Umbilical cord (tissue), 2 donors: ENCODE data around the gene IRGQ. TPM values are rescaled to one million over a fixed set of nuclear protein-coding genes. Genes with fewer than 3 reads are reported as not detected.
"Not testable (repeated sequence)": the region's sequence is repeated elsewhere in the genome, so short reads cannot be mapped to it uniquely, and the experiment has no call there.

Source experiments
- DNase-seq: peaks from one replicate; pipeline ENCODE4 v3.0.0-alpha.2; 2015; ENCODE audit warnings: low spot score
- total RNA-seq: library from RNA; depleted of rRNA; stranded (reverse); fragments of >200 nt; gene quantifications from one replicate; pipeline ENCODE4 v1.2.3, GENCODE V29; 2014; ENCODE audit warnings: low replicate concordance; ENCODE audit not compliant: insufficient read depth

IRGQ gene
- total RNA-seq, 1 donor from 2014 or later = 17.6 TPM

- DNase-seq = no peak
These were observed 3.8 kb upstream of the IRGQ start for GRCh38 chr19:43599635-43600295.

- DNase-seq = no peak
These were observed 2.7 kb upstream of the IRGQ start for GRCh38 chr19:43598445-43599240.

DNA sequence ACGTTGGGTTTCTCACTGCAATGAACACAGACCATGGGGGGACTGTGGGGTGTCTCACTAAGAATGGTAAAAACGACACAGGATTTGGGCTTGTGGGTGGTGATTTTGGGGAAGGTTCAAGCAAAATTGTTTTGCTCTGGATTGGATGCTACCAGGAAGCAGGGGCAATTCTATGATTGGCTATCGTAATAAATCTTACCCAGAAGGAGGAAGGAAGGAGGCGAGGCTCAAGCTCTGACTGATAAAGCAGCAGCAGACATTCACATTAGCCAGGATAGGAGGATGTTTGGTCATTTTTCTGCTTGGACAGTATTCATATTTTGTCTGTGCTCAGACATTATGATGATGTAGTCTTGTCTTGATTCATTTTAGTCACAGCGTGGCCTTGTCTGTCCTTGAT lies 1.9 kb upstream of the IRGQ start:
- DNase-seq = no peak

- DNase-seq = no peak
These were observed 1.0 kb upstream of the IRGQ start for GRCh38 chr19:43596842-43597461.

DNA sequence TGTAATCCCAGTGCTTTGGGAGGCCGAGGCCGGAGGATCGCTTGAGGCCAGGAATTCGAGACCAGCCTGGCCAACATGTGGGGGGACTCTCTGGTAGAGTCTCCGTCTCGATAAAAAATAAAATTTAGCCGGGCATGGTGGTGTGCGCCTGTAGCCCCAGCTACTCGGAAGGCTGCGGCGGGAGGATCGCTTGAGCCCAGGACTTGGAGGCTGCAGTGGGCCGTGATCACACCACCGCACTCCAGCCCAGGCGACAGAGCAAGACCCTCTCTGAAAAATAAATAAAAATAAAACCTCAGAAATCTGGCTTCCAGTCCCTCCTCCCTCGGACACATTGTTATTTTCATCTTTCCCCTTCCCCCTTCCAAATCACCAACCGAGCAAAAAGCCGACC lies 332 bp downstream of the IRGQ start:
- DNase-seq = no peak

GRCh38 chr19:43594710-43595604 lies 977 bp downstream of the IRGQ start:
- peak; percentile 51 for DNase-seq

- no peak for DNase-seq
These were observed 1.7 kb downstream of the IRGQ start for GRCh38 chr19:43594081-43594697.

- no peak for DNase-seq
These were observed 3.1 kb downstream of the IRGQ start for GRCh38 chr19:43592800-43593350.

- DNase-seq = no peak
These were observed 3.8 kb downstream of the IRGQ start for GRCh38 chr19:43591904-43592772.

DNA sequence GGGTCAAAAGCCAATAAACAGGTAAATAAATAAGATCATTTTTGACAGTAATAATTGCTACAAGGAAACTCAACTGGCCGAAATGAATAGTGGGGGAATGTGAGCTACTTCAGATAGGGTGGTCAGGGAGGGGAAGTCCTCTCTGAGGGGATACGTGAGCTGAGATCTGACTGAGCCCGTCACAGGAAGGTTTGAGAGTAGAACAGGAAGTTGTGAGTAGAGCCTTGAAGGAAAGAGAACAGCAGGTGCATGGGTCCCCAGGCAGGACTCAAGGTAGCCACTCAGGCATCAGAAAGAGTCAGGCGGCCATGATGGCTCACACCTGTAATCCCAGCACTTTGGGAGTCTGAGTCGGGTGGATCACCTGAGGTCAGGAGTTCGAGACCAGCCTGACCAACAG lies 6.3 kb downstream of the IRGQ start:
- DNase-seq = no peak

GRCh38 chr19:43589277-43589676 lies 6.7 kb downstream of the IRGQ start:
- DNase-seq = no peak

DNA sequence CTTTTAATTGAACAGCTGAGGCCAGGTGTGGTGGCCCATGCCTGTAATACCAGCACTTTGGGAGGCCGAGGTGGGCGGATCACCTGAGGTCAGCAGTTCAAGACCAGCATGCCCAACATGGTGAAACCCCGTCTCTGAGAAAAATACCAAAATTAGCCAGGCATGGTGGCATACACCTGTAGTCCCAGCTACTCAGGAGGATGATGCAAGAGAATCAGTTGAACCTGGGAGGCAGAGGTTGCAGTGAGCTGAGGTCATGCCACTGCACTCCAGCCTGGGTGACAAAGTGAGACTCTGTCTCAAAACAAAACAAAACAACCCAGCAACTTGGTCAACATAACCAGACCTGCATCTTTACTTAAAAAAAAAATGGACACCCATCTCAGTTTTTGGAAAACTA lies 8.9 kb downstream of the IRGQ start:
- DNase-seq = not testable (repeated sequence)

DNA sequence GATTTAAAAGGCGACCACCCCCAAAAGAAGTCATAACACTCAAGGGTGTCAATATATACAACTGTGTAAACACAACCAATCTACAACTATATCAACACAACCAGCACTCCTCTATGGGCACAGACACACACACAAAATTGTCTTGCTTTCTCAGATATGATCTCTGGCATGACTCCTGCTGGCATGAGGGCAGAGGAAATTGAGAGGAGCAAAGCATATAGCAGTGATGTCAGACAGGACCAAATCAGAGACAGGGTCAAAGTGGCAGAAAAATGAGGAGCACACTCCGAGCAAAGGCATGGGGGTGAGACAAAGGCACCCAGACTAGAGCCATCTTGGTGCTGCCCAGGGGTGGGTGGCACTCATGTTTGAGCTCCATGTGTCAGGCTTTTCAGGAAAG lies 9.6 kb downstream of the IRGQ start:
- DNase-seq = no peak

- no peak for DNase-seq
These were observed 11.4 kb downstream of the IRGQ start for GRCh38 chr19:43584484-43584883.

GRCh38 chr19:43582495-43582894 lies 13.4 kb downstream of the IRGQ start:
- DNase-seq = no peak

DNA sequence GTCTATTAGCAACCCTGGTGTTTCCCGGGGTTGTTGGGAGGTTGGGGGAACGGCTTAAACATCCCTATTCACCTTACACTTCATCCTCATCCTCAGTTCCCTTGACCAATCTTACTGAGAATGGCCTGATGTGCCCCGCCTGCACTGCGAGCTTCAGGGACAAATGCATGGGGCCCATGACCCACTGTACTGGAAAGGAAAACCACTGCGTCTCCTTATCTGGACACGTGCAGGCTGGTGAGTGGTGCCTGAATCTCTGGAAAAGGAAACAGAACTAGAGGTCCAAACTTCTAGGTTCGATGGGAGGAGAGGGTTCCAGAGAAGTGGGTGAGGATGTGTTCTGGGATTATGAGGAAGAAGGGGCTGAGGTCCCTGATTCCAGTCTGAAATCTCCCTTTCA lies 14.5 kb downstream of the IRGQ start:
- no peak for DNase-seq

DNA sequence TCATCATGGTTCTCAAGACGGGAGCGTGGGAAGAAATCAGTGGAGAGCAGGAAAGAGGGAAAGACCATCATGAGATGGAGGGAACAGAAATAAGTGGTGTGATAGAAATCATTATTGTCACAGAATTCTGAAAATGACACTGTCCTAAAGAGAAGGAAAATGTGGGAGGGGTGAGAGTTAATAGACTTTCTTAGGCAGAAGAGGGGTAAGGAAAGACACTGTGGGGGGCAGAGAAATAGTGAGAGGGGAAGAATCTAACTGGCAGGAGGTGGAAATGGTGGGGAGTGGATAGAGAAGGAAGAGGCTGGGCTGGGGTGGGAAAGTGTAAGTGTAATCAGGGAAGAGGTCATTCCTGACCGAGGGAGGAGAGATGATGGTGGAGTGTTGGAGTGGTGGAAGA lies 17.1 kb downstream of the IRGQ start:
- no peak for DNase-seq

- peak; percentile 32 for DNase-seq
These were observed 19.7 kb downstream of the IRGQ start for GRCh38 chr19:43575955-43576878.
